ENCODE results near the gene IDUA.

IDUA gene

DNA sequence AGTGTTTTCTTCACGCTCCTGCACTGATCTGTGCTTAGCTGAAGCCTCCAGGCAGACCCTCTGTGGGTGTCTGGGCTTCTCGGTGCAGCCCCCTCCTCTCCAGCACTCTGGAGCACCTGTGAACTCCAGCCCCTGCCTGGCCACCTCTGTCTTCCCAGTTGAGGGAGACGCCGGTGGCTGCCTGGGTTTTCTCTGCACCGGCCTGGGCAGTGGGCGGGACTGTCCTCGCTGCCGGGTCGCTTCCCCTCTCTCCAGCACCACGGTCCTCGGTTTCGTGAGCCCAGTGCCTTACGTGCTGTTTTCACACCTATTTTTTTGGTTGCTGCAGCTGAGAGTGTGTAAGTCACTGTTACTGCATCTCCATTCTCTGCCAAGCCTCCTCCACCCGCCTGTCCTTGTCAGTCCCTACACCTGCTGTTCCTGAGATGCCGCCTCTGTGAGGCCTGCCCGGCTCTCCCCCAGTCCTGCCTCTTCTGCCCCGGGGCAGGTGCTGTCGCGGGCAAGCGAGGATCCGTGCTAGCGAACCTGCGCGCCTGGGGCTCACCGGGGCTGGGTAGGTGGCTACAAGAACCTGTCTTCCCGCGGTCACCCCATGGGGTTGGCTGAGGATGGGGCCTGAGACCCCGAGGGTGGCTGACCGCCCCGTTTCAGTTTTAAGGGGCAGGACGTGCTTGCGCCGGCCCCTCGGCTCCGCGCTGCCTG is 22.1 kb downstream of the IDUA start:
- no peak for TF ChIP-seq CEBPB (IDR thresholded peaks at IDR 0.05)
- peak; percentile 67 for TF ChIP-seq ZBTB7A (IDR thresholded peaks at IDR 0.05; ENCODE audit: low read depth)
- TF ChIP-seq, protein P1, sequence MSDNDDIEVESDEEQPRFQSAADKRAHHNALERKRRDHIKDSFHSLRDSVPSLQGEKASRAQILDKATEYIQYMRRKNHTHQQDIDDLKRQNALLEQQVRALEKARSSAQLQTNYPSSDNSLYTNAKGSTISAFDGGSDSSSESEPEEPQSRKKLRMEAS (IDR thresholded peaks at IDR 0.05): 0 out of 2 replicates have a peak, but pooled peaks have one; percentile 18

DNA sequence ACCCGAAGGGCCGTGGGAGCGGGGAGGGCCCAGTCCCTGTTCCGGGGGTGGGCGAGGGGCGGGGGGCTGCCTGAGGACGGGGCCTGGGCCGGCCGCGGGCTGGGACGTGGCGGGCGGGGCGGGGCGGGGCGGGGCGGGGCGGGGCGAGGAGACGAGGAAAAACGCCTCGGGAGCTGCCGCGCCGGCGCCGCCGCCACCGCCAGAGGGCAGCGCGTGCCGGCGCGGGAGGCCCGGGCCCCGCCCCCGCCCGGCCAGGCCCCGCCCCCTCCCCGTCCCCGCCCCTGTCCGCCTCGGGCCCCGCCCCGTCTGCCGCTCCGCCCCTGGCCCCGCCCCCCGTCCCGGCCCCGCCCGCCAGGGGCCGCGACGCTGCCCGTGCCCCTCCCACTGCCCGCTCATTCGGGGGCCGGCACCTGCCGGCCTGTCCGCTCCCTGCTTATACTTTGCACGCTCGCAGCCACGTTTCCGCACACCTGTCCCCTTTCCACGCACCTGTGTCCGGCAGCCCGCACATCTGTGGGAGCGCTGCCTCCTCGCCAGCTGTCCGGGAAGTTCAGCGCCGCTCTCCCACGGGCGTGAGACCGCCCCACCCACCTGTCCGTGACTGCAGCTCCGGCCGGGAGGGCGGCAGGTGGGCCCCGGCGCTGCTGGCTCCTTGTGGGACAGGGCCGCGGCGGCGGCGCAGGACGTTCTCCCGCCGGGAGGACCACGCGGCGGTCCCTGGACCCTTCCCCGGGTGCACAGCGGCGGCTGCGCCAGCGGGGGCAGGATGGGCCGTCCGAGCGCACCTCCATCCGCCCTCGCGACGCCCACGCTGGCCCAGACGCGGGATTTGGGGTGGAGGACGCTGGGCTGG is 22.9 kb downstream of the IDUA start:
- no peak for TF ChIP-seq FOXM1 (IDR thresholded peaks at IDR 0.05; ENCODE audit: borderline replicate concordance, low read depth)
- TF ChIP-seq ZBTB7A (IDR thresholded peaks at IDR 0.05; ENCODE audit: low read depth): peak; percentile 66
- TF ChIP-seq, protein P2, sequence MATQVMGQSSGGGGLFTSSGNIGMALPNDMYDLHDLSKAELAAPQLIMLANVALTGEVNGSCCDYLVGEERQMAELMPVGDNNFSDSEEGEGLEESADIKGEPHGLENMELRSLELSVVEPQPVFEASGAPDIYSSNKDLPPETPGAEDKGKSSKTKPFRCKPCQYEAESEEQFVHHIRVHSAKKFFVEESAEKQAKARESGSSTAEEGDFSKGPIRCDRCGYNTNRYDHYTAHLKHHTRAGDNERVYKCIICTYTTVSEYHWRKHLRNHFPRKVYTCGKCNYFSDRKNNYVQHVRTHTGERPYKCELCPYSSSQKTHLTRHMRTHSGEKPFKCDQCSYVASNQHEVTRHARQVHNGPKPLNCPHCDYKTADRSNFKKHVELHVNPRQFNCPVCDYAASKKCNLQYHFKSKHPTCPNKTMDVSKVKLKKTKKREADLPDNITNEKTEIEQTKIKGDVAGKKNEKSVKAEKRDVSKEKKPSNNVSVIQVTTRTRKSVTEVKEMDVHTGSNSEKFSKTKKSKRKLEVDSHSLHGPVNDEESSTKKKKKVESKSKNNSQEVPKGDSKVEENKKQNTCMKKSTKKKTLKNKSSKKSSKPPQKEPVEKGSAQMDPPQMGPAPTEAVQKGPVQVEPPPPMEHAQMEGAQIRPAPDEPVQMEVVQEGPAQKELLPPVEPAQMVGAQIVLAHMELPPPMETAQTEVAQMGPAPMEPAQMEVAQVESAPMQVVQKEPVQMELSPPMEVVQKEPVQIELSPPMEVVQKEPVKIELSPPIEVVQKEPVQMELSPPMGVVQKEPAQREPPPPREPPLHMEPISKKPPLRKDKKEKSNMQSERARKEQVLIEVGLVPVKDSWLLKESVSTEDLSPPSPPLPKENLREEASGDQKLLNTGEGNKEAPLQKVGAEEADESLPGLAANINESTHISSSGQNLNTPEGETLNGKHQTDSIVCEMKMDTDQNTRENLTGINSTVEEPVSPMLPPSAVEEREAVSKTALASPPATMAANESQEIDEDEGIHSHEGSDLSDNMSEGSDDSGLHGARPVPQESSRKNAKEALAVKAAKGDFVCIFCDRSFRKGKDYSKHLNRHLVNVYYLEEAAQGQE (IDR thresholded peaks at IDR 0.05; ENCODE audit: low read depth): no peak
- TF ChIP-seq, protein P1 (IDR thresholded peaks at IDR 0.05): peak; percentile 35; the same call in 1 of the 2 replicates
- TF ChIP-seq EGR1 (IDR thresholded peaks at IDR 0.05): peak; percentile 73

DNA sequence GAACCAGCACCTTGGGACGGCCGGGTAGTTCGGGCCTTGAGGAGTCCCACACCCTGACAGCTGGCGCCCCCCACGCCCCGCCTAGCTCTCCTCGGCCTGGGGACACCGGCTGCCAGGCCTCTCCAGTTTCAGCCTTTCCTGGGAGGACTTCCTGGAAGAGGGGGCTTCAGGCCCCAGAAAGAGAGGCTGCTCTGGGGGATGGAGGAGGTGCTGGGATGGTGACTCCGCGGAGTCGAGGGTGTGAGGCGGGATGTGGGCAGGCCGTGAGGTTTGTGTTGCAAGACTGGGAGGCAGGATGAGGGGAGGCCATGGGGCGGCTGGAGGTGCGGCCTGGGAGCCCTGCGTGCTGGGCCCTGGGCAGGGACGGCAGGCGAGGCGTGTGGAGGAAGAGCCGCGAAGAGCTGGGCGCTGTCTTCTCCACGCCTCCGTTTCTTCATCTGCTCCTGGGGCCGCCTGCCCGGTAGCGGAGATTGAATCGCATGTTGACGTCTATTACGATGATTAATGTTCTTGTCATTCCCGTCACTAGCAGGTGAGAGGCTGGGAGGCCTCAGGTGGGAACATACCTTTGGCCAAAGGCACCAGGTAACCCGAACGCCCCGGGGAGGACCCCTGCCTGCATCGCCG is 23.7 kb downstream of the IDUA start:
- TF ChIP-seq, protein P2 (IDR thresholded peaks at IDR 0.05; ENCODE audit: low read depth): no peak
- TF ChIP-seq CEBPB (IDR thresholded peaks at IDR 0.05): peak; percentile 44; the same call in 1 of the 2 replicates
- no peak for TF ChIP-seq YY1 (IDR thresholded peaks at IDR 0.05; ENCODE audit: low read depth)
- TF ChIP-seq RAD21 (IDR thresholded peaks at IDR 0.05; ENCODE audit: low read depth): no peak
- no peak for TF ChIP-seq TAF1 (IDR thresholded peaks at IDR 0.05; ENCODE audit: low read depth)
- peak; percentile 18; the same call in 1 of the 2 replicates for TF ChIP-seq TCF12 (IDR thresholded peaks at IDR 0.05; ENCODE audit: low read depth)
- no peak; the same call in none of the 2 replicates for TF ChIP-seq ZBTB7A (IDR thresholded peaks at IDR 0.05; ENCODE audit: low read depth)
- TF ChIP-seq EGR1 (IDR thresholded peaks at IDR 0.05): no peak
- no peak for TF ChIP-seq EP300 (IDR thresholded peaks at IDR 0.05; ENCODE audit: borderline replicate concordance)
- TF ChIP-seq, protein P3, sequence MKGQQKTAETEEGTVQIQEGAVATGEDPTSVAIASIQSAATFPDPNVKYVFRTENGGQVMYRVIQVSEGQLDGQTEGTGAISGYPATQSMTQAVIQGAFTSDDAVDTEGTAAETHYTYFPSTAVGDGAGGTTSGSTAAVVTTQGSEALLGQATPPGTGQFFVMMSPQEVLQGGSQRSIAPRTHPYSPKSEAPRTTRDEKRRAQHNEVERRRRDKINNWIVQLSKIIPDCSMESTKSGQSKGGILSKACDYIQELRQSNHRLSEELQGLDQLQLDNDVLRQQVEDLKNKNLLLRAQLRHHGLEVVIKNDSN (IDR thresholded peaks at IDR 0.05): peak; percentile 4; the same call in 1 of the 2 replicates
- TF ChIP-seq CREB1 (IDR thresholded peaks at IDR 0.05; ENCODE audit: low read depth): no peak
- TF ChIP-seq, protein P1 (IDR thresholded peaks at IDR 0.05): peak; percentile 80
- 0 out of 2 replicates have a peak, but pooled peaks have one; percentile 8 for TF ChIP-seq TEAD4 (IDR thresholded peaks at IDR 0.05)
- no peak for TF ChIP-seq FOXM1 (IDR thresholded peaks at IDR 0.05; ENCODE audit: borderline replicate concordance, low read depth)
- no peak; the same call in 1 of the 2 replicates for TF ChIP-seq NFIC (IDR thresholded peaks at IDR 0.05)

DNA sequence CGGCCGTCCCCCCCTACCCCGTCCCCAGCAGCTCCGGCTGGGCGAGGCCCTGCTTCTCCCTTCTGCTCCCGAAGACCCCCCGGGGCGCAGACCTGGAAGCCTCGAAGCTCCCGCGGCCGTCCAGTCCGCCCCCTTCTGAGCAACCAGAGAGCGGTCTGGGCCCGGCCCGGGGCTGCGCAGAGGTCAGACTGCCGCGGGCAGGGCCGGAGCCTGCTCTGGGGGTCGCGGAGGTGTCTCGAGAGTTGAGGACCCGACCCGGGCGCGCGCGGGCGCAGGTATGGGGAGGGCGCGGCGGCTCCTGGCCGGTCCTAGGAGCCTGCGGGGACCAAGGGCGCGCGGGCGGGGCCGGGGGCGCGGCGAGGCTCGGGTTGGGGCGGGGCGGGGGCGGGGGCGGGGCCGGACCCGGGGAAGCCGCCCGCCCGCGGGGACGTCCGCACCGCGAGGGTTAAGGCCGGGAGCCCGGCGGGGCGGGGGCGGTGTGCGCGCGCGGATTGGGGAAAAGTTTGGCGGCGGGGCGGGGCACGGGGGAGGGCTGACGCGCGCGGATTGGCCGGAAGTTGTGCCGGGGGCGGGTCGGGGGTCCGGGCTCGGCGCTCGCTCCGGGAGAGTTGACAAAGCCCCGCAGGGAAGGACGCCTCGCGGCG is 24.3 kb downstream of the IDUA start, which contains the start of gene FGFRL1:
FGFRL1 (plus strand) TSS at position 605 of the 644 bp plus-strand sequence. CDS start 860 bp downstream, outside the sequence.
- TF ChIP-seq CREB1 (IDR thresholded peaks at IDR 0.05; ENCODE audit: low read depth) (no peak), EGR1 (IDR thresholded peaks at IDR 0.05) (peak; percentile 73), ZBTB7A (IDR thresholded peaks at IDR 0.05; ENCODE audit: low read depth) (peak; percentile 64), TCF12 (IDR thresholded peaks at IDR 0.05; ENCODE audit: low read depth) (no peak), CEBPB (IDR thresholded peaks at IDR 0.05) (no peak)
- TF ChIP-seq, protein P2 (IDR thresholded peaks at IDR 0.05; ENCODE audit: low read depth): no peak
- TF ChIP-seq, protein P1 (IDR thresholded peaks at IDR 0.05): peak; percentile 6; the same call in 1 of the 2 replicates
- TF ChIP-seq, protein P3 (IDR thresholded peaks at IDR 0.05): no peak
